Left renal cortex interstitium (tissue), 4 donors: ENCODE measurements around the gene DUSP14. TPM values are rescaled to one million over a fixed set of nuclear protein-coding genes. Genes with fewer than 3 reads are reported as not detected.
A peak's percentile ranks its signal among the peaks of the same experiment; 100 is the strongest.
"Not testable (repeated sequence)": the region's sequence is repeated elsewhere in the genome, so short reads cannot be mapped to it uniquely, and the experiment has no call there.

Experiments
- DNase-seq, 4 donors: peaks; one replicate each; pipeline ENCODE4 v3.0.0-alpha.2; 2013; ENCODE audit warnings: low read depth in 4 of 4, low spot score in 2 of 4, missing footprints in 1 of 4
- polyA plus RNA-seq, 4 donors: library from polyadenylated mRNA; unstranded; fragments of 120-200 nt; gene quantifications; one replicate each; pipeline ENCODE4 v1.2.1, GENCODE V29; 2013; ENCODE audit not compliant: insufficient read length in 4 of 4

The DUSP14 gene
- polyA plus RNA-seq, 4 donors: 14.0 to 16.5 (median 15.3) TPM

DNA sequence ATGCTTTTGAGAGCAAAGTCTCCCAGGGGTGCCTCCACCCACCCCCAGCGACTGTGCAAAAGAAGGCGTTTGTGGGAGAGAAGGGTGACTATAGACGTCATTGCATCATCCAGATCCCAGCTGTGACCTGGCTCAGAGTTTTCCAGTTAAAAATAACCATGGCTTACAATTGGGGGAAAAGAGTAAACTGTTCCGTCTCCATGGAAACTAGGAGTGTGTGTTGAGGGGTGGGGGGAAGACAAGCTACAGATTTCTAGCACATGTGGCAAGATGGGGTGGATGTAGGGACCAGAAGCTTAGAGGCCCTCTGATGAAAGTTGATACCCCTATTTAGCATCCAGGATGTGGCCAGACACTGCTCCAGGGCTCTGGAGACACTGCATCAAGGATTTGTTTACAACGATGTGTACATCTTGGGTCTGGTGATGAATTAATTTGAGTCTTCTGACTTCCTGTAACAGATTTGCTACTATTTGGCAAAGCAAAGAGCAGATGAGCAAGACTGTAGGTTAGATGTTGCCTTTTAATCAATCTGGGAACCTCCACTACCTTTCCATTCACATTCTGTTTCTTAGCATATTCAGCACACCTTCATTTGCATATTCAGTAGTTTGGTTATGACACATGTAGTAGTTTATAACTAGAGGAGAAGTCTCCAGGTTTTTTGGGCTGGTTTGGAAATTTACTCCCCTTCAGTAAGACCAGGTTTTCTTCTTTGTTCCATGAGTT lies 6.2 kb upstream of the DUSP14 start:
- DNase-seq: no peak

DNA sequence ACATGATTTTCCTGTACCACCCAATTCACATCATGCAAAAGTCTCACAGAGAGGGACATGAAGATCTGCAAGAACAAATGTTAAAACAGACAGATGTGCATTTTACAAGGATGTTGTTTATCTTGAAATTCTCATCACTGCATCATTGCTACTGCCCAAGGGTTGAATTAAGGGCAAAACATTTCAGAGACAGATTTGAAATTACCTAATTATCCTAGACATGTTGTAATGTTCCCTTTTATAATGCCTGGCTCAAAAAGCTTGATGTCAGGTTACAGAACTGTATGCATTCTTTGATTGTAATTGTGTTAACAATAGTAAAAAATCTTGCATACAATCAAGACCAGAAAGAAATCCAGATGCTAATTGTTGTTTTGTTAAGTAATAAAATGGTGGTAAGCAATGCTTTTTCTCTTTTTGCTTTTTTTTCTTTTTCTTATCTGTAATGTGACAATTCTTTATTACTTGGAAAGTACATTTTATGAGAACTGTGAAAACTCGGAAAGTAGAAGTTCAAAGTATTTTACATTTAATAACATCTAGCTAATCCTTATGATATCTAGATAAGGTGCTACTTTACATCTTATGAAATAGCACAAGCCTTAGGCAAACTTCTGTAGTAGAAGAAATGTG lies 3.6 kb upstream of the DUSP14 start:
- no peak for DNase-seq

DNA sequence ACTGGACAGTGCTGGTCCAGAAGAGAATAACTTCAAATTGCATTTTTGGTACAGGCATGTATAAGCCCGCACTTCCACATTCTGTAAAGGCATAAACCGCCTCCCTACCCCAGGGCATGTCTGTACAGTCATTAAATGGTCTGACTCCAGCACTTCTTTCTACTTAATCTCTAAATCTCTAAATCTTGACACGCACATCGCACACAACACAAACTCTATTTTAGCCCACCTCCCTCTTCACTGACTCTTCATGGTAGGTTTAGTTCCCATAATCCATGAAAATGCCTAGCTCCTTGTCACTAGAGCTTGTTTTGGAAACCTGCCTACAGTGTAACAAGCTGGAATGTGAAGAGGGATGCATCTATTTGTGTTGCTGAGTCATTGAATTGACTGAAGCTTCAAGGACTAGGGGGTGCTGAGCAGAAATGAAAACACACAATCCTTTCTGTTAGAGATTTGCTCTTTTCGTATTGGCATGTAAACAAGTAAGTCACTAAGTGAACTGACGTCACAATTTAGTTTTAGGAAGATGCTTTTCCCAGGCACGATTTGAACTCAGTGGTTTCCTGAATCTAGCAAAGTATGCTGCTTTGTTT lies 1.6 kb upstream of the DUSP14 start:
- peak in 1 of 4 donors; percentile 39 for DNase-seq

DNA sequence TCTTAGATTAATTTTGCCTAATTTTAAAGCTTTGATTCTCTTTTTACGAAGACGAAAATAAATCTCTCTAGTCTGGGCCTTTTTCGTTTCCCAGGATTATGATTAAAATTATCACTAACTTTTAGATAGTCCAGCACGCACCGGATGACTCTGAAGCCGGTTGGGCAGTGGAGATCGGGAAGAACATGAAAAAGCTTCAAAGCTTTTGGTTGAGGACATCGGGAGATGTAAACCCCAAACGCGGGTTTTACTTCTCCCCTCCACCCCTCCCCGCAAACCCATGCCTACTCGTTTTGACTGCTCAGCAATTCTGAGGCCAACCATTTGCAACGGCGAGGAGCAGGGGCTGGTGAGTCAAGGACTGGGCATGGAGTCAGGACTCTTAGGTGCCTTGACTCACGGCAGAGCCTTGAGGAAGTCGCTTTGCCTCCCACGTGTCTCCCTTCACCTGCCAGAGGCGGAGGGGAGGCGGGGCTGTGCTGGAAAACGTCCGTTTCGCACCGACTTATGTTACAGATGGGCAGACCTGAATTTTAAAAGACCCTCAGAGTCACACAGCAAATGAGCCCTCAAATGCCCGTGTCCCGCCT lies 989 bp upstream of the DUSP14 start:
- DNase-seq: peak in 1 of 4 donors; percentile 34

DNA sequence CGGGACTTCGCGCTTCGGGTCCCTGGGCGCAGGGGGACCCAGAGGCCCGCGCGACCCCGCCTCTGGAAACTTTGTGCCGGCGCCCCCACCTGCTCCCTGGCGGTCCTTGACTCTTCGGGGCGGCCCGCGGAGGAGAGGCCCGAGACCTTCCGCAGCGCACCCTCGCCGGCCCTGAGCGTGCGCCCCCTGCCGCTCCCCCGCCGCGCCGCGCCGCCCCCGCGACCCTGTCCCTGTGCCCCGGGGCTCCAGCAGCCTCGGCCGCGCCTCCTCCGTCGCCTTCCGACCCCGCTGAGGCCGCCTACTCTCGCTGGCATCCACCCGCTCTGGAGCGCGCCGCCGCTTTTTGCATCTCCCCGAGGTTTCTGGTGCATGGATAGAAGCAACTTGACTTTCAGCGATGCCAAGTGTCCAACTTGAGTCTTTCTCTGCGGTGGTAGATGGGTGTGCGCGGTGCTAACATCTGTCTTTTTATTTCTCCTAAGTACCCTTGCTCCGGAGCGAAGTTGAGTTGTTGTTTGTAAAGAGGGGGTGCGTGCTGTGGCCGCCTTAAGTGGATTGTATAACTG lies 414 bp downstream of the DUSP14 start:
- no peak for DNase-seq

DNA sequence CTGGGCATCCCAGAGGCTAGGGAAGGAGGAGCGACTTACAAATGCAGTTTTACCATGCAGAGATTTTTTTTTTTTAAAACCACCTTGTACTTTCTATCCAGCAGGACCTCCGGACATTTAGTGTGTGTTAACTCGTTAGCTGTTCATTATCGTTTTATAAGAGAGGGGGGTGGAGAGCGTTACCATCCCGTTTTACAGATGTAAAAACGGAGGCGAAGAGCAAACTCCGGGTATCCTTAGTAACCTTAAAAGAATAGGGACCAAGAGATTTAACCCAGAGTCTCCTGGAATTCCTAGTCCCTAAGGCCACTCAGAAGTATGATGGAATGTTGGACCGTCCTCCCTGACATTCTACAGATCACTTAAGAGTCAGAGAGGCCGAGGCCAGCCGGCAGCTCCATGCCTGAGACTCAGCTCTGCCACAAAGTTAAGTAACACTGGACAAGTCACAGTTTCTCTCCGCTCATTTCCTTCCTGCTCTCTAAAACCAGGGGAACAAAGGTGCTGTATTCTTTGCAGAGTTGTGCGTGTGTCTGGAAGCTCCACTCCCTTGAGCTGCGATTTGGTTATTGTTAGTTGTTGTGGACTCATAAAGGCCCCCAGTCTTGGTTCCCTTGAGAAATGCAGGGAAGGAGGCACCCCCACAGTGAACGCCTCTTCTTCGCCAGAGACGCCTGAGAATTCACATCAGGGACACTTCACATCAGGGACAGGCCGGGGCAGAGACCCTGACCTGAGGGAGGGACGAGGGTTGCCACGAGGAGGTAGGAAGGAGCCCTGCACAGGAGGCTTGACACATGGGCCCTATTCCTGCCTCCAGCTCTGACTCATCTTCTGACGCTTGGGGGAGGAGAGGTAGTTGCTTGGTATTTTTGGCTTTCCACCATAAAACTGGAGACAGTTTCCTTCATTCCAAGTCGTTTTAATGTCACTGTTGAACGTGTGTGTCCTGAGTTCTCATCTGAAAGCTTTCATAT lies 1.2 kb downstream of the DUSP14 start:
- DNase-seq: peak in 1 of 4 donors; percentile 21

DNA sequence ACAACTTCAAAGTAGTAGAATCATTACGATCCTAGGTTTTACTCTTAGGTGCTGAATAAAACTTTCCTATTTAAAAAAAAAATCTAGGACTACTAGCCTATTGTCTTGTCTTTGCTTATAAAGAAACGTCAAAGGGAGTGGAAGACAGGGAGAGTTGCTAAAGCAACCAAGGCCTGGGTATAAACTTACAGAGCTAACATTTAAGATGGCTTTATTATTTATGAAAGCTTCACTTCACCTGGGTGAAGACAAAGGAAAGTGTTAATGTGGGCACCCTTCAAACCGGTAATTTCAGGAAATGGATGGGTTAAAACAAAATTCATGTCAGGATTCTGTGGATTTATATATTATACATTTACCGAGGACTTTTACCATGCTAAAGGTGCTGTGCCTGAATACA lies 2.5 kb downstream of the DUSP14 start:
- no peak for DNase-seq

DNA sequence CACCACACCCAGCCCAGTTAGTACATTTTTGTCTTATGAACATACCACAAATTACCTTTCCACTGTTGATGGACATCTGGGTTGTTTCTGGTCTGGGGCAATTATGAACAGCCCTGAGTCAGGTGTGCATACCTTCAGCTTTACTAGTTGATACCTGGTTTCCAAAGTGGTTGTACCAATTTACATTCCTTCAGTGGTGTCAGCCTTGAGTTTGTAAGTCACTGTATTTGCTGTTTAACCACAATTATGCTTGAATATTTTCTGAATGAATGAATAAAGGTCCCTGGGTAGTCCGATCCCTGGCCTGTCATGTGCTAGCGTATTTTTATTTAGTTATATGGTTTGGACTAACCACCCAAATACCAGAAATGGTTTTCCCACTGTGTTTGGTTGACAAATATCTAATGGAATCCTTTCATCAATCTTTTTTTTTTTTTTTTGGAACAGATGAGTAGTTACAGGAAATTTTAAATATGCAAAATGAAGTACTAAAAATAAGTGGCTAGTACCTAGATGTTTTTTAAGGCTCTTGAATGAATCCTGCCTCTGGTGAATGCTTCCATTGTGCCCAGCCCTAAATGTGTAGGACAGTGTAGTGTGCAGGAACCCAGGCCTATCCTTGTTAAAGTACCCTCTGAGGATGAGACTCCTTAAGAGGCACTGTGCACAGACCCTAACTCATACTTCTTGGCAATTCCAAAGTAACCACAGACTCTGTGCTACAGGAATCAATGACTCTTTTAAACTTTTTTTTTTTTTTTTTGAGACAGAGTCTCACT lies 3.7 kb downstream of the DUSP14 start:
- no peak for DNase-seq

DNA sequence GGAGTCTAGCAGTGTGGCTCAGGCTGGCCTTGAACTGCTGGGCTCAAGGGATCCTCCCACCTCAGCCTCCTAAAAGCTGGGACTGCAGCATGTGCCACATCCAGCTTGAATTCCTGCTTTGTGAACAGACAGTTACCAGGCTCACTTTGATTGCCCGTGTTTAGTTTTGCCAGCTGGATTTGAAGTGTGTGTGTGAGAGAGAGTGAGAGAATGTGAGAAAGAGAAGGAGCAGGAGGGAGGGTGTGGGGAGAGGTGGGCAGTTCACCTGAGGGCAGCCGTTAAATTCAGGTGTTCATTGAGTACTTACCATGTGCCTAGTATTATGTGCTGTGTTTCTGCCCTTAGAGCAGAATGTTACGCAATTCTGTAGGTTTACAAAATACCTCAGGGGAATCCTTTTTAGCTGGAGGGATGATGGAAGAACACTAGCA lies 4.7 kb downstream of the DUSP14 start:
- no peak for DNase-seq

DNA sequence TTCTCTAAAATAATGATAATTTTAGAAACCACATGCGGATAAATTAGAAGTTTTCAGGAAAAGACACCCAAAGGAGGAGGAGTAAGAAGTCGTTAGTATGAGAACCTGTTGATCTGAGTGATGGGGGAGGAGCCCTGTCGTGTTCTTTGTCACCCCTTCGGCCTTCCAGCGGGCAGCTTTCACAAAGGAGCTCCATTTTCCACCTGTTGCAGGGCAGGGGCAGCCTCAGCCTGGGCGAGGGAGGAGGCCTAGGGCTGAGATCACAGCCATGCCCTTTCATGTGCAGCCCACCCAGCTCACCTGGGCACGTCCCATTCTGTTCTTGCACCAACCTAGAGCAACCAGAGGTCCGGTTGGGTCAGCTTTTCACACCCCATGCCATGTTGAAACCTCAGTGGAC lies 5.3 kb downstream of the DUSP14 start:
- DNase-seq: no peak

DNA sequence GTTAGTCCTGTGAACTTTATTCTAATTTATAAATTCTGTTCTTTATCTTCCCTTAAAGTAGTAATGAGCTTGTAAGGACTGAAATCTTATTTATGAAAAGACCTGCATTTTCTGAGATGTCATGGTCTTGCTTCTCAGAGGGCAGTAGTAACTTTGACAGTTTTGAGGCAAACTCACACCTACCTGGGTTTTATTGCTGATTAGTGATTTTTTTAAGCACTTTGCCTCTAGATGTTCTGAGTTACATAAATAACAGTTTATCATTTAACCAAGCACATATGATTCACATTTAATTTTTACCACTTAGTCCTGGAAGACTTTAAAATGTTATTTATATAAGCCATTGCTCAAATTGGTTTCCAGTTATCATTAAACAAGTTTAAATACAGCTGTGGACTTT lies 10.7 kb downstream of the DUSP14 start:
- no peak for DNase-seq

DNA sequence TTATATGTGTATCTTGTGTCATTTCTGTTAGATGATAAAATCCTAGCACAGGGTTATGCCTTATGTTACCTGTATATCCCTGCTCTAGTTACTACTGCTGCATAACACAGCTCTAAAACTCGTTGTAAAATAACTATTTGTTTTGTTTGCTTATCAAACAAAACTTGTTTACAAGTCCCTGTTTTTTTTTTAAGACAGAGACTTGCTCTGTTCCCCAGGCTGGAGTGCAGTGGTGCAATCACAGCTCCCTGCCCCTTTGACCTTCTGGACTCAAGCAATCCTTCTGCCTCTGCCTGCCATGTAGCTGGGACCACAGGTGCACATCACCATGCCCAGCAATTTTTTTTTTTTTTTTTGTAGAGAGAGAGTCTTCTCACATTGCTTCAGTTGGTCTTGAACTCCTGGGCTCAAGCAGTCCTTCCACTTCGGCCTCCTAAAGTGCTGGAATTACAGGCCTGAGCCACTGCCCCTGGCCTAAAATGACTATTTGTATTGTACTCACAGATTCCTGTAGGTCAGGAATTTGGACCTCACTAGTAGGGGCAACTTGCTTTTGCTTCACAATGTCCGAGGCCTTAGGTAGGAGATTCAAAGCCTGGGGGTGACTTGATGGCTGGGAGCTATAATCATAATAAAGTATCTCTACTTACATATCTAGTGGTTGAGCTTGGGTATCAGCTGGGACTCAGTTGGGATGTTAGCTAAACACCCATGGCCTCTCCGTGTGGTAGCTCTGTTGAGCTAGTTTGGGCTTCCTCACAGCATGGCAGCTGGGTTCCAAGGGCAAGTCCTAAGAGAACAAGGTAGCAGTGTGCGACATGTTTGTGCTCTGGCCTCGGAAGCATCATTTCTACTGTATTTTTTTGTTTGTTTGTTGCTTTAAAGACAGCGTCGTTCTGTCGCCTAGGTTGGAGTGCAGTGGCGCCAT lies 12.6 kb downstream of the DUSP14 start:
- DNase-seq: no peak

DNA sequence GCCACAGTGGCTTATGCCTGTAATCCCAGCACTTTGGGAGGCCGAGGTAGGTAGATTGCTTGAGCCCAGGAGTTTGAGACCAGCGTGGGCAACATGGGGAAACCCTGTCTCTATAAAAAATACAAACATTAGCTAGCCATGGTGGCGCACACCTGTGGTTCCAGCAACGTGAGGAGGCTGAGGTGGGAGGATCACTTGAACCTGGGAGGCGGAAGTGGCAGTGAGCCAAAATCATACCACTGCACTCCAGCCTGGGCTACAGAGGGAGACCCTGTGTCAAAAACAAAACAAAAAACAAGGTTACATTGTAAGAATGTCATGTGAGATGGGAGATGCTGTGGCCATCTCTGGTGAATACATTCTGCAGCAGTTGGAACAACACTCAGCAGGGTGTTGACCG lies 13.5 kb downstream of the DUSP14 start:
- no peak for DNase-seq

DNA sequence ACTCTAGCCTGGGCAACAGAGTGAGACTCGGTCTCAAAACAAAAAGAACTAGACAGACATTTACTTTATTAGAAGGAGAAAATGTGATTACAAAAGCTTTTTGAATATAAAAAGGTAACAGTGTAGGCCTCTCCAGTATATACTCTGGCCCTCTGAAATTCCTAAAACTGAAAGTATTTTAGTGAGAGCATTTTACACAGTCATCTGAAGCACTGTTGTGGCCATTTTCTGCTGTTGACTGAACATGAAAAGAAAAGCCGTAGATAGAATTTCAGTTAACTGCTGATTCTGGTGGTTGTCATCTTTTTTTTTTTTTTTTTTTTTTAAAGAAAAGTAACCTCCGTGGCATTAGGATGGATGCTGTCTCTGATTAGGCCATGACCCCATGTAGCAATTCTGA lies 15.6 kb downstream of the DUSP14 start:
- no peak for DNase-seq

DNA sequence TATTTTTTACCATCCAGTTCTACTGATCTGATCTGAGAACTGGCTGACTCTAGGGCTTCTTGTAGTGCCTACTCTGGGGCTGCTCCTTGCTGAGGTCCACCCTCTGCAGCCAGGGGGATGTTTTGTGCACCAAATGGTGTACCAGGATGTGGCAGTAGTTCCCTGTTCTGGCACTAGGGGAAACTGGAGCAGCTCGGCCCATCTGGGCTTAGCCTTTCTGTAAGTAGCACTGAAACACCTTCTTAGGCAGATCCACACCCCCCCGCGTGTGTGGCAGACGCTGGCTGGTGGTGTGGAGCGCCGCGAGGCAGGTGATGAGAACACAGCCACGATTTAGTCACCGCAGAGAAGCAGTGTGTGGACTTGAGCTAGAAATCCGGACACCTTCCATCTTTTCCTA lies 17.0 kb downstream of the DUSP14 start:
- no peak for DNase-seq

DNA sequence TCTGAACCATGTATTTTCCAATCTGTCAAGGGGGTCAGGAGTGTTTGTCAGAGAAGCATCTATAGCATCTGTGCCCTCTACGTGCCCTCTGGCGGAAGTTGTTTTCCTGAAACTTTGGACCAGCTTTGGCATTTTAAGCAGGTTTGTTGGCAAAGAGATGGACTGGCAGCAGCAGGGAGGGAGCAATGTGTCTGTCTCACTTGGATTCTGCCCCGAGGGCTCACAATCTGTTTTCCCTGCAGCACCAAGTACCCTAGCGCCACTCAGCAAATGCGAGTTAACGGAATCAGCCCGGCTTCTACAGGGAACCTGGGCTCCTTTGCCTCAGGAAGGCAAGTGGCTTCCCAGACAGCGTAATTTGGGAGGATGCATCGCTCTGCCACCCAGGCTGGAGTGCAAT lies 17.4 kb downstream of the DUSP14 start:
- DNase-seq: no peak

DNA sequence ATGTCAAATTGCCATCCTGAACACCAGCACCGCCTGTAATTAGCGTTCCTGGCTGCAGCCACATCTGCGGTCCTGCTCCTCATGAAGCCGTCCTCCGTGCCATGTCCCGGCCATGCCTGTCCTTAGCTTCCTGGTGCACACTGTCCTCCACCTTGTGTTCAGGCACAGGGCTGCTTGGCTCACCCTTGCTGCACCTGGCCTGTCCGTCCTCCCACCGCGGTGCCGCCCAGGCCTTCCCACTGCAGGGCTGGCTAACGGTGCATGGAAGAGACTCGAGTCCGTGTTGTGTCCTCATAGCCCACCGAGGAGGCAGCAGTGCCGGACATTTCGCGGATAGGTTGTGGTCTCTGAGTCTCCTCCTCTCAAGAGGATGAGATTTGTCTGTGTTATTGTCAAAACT lies 20.4 kb downstream of the DUSP14 start:
- DNase-seq: no peak

DNA sequence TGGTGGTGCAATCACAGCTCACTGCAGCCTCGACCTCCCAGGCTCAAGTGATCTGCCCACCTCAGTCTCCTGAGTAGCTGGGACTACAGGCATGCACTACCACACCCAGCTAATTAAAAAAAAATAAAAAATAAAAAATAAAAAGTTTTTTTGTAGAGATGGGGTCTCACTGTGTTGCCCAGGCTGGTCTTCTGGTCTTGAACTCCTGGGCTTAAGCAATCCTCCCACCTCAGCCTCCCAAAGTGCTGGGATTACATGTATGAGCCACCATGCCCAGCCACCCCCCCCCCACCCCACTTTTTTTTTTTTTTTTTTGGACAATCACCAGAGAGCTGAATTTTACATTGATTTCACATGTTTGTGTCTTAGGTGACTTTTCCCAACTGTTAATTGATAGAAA lies 22.0 kb downstream of the DUSP14 start:
- DNase-seq: not testable (repeated sequence)
